HUES64 (cell line): ENCODE data around the gene PRKAB1.

Source experiments
- H3K27ac ChIP-seq: 2 replicates; pipeline ENCODE4 v1.7.0; 2013; ENCODE audit warnings: low read depth, low read length, inconsistent platforms
- H3K27me3 ChIP-seq: 2 replicates; pipeline ENCODE4 v1.6.1; 2013; ENCODE audit warnings: mild to moderate bottlenecking, low read length; ENCODE audit not compliant: insufficient read depth
- H3K36me3 ChIP-seq: 2 replicates; pipeline ENCODE4 v1.6.1; 2013; ENCODE audit warnings: mild to moderate bottlenecking, low read length; ENCODE audit not compliant: insufficient read depth
- H3K4me1 ChIP-seq: 2 replicates; pipeline ENCODE4 v1.6.1; 2013; ENCODE audit warnings: mild to moderate bottlenecking, low read length, moderate library complexity; ENCODE audit not compliant: insufficient read depth
- H3K4me3 ChIP-seq: 2 replicates; pipeline ENCODE4 v1.5.1; 2013; ENCODE audit warnings: mild to moderate bottlenecking, low read length, moderate library complexity
- H3K9ac ChIP-seq: 2 replicates; pipeline ENCODE4 v1.6.1; 2013; ENCODE audit warnings: mild to moderate bottlenecking, low read depth, low read length
- H3K9me3 ChIP-seq: 2 replicates; pipeline ENCODE4 v1.6.1; 2013; ENCODE audit warnings: low read depth, low read length; ENCODE audit not compliant: insufficient read depth
- WGBS: fragments of 150-250, 120-280 bp; methylation state at CpG from one replicate; pipeline ENCODE4 v1.1.7; 2013; ENCODE audit warnings: missing lambda C conversion rate; 5-methylcytosine and 5-hydroxymethylcytosine counted together

PRKAB1 gene

GRCh38 chr12:119664642-119665041 lies 3.3 kb upstream of the PRKAB1 start:
- no peak overlapping the region for H3K27ac ChIP-seq
- 0 out of 2 replicates have a peak, but pooled peaks cover 9% of the 10 kb centered on the region for H3K27me3 ChIP-seq
- H3K4me3 ChIP-seq, result no peak overlapping the region
- no CpG with 5 or more reads among the region's 1 CpG for WGBS
- H3K9me3 ChIP-seq, result no peaks in the 10 kb centered on the region
- no peak overlapping the region for H3K9ac ChIP-seq
- peaks cover under 1% of the 10 kb centered on the region; the same call in 1 of the 2 replicates for H3K36me3 ChIP-seq
- H3K4me1 ChIP-seq, result peaks cover 6% of the 10 kb centered on the region; the same call in 1 of the 2 replicates

- H3K9me3 ChIP-seq, result no peaks in the 10 kb centered on the region
- no peak overlapping the region for H3K9ac ChIP-seq
- H3K27ac ChIP-seq, result no peak overlapping the region
- H3K4me3 ChIP-seq, result no peak overlapping the region
- H3K4me1 ChIP-seq, result peaks cover 6% of the 10 kb centered on the region; the same call in 1 of the 2 replicates
- 92% methylated on average over 4 of the region's 4 CpGs for WGBS
- H3K36me3 ChIP-seq, result peaks cover 7% of the 10 kb centered on the region
- H3K27me3 ChIP-seq, result 0 out of 2 replicates have a peak, but pooled peaks cover 9% of the 10 kb centered on the region
Measured at GRCh38 chr12:119665164-119665929, 2.6 kb upstream of the PRKAB1 start.

GRCh38 chr12:119666226-119666795 lies 1.6 kb upstream of the PRKAB1 start:
- 91% methylated on average over 1 of the region's 2 CpGs for WGBS
- no peaks in the 10 kb centered on the region for H3K9me3 ChIP-seq
- no peak overlapping the region for H3K4me3 ChIP-seq
- 0 out of 2 replicates have a peak, but pooled peaks cover 8% of the 10 kb centered on the region for H3K27me3 ChIP-seq
- no peak overlapping the region for H3K27ac ChIP-seq
- H3K36me3 ChIP-seq, result peaks cover 17% of the 10 kb centered on the region
- H3K4me1 ChIP-seq, result peaks cover 6% of the 10 kb centered on the region; the same call in 1 of the 2 replicates
- H3K9ac ChIP-seq, result no peak overlapping the region

GRCh38 chr12:119666900-119667576 lies 895 bp upstream of the PRKAB1 start:
- Histone ChIP-seq H3K27me3 (0 out of 2 replicates have a peak, but pooled peaks cover 6% of the 10 kb centered on the region), H3K36me3 (peaks cover 24% of the 10 kb centered on the region), H3K4me1 (peaks cover 6% of the 10 kb centered on the region; the same call in 1 of the 2 replicates), H3K4me3 (peak overlapping the region; percentile 98), H3K27ac (peak overlapping the region; percentile 47; the same call in 1 of the 2 replicates), H3K9ac (peak overlapping the region; percentile 71; the same call in 1 of the 2 replicates), H3K9me3 (no peaks in the 10 kb centered on the region)
- 46% methylated on average over 8 of the region's 9 CpGs for WGBS

GRCh38 chr12:119668324-119668841 lies 450 bp downstream of the PRKAB1 start:
- Histone ChIP-seq H3K36me3 (peaks cover 38% of the 10 kb centered on the region), H3K27me3 (no peaks in the 10 kb centered on the region), H3K9ac (peak overlapping the region; percentile 91), H3K4me3 (peak overlapping the region; percentile 98), H3K4me1 (peaks cover 6% of the 10 kb centered on the region; the same call in 1 of the 2 replicates), H3K27ac (peak overlapping the region; percentile 97), H3K9me3 (no peaks in the 10 kb centered on the region)
- WGBS, result 8% methylated on average over 14 of the region's 14 CpGs

- Histone ChIP-seq H3K27ac (no peak overlapping the region), H3K27me3 (no peaks in the 10 kb centered on the region), H3K4me3 (no peak overlapping the region)
Measured at GRCh38 chr12:119669744-119670472, 2.0 kb downstream of the PRKAB1 start.

GRCh38 chr12:119671070-119671469 lies 3.1 kb downstream of the PRKAB1 start:
- WGBS, result 93% methylated on average over 3 of the region's 3 CpGs
- no peaks in the 10 kb centered on the region for H3K9me3 ChIP-seq
- no peaks in the 10 kb centered on the region for H3K27me3 ChIP-seq
- no peak overlapping the region for H3K4me3 ChIP-seq
- no peak overlapping the region for H3K9ac ChIP-seq
- no peak overlapping the region for H3K27ac ChIP-seq
- H3K36me3 ChIP-seq, result peaks cover 64% of the 10 kb centered on the region
- H3K4me1 ChIP-seq, result peaks cover 6% of the 10 kb centered on the region; the same call in 1 of the 2 replicates

More at GRCh38 chr12:119669744-119670472, 2.0 kb downstream of the PRKAB1 start:
- peaks cover 6% of the 10 kb centered on the region; the same call in 1 of the 2 replicates for H3K4me1 ChIP-seq
- no peaks in the 10 kb centered on the region for H3K9me3 ChIP-seq
- no peak overlapping the region for H3K9ac ChIP-seq
- 94% methylated on average over 11 of the region's 11 CpGs for WGBS
- peaks cover 53% of the 10 kb centered on the region for H3K36me3 ChIP-seq

GRCh38 chr12:119672194-119672593 lies 4.3 kb downstream of the PRKAB1 start:
- 95% methylated on average over 8 of the region's 8 CpGs for WGBS
- Histone ChIP-seq H3K27ac (no peak overlapping the region), H3K9ac (no peak overlapping the region), H3K36me3 (peaks cover 76% of the 10 kb centered on the region), H3K4me1 (peaks cover 2% of the 10 kb centered on the region; the same call in 1 of the 2 replicates), H3K27me3 (no peaks in the 10 kb centered on the region), H3K4me3 (no peak overlapping the region), H3K9me3 (no peaks in the 10 kb centered on the region)

GRCh38 chr12:119673634-119674033 lies 5.7 kb downstream of the PRKAB1 start:
- no peaks in the 10 kb centered on the region for H3K27me3 ChIP-seq
- no peak overlapping the region for H3K9ac ChIP-seq
- H3K36me3 ChIP-seq, result peaks cover 89% of the 10 kb centered on the region
- H3K4me3 ChIP-seq, result no peak overlapping the region
- WGBS, result 95% methylated on average over 7 of the region's 7 CpGs
- H3K4me1 ChIP-seq, result peaks cover 6% of the 10 kb centered on the region; the same call in 1 of the 2 replicates
- no peaks in the 10 kb centered on the region for H3K9me3 ChIP-seq
- no peak overlapping the region for H3K27ac ChIP-seq

GRCh38 chr12:119674560-119674959 lies 6.6 kb downstream of the PRKAB1 start:
- H3K4me3 ChIP-seq, result no peak overlapping the region
- no peaks in the 10 kb centered on the region for H3K9me3 ChIP-seq
- H3K27ac ChIP-seq, result no peak overlapping the region
- H3K4me1 ChIP-seq, result peaks cover 13% of the 10 kb centered on the region; the same call in 1 of the 2 replicates
- H3K9ac ChIP-seq, result no peak overlapping the region
- H3K27me3 ChIP-seq, result no peaks in the 10 kb centered on the region
- peaks cover 98% of the 10 kb centered on the region for H3K36me3 ChIP-seq
- 94% methylated on average over 4 of the region's 4 CpGs for WGBS
